GM12872 (cell line): ENCODE results near the gene SCAPER.
A peak's percentile ranks its signal among the peaks of the same experiment; 100 is the strongest.

Experiments
- CTCF ChIP-seq: IDR thresholded peaks from 3 replicates; pipeline ENCODE4 v1.5.1; 2011; ENCODE audit warnings: low read depth, mild to moderate bottlenecking, low read length, moderate library complexity; ENCODE audit not compliant: insufficient read depth

Gene SCAPER

GRCh38 chr15:76753131-76753530, 152.0 kb downstream of the SCAPER start:
- no peak for TF ChIP-seq CTCF

DNA sequence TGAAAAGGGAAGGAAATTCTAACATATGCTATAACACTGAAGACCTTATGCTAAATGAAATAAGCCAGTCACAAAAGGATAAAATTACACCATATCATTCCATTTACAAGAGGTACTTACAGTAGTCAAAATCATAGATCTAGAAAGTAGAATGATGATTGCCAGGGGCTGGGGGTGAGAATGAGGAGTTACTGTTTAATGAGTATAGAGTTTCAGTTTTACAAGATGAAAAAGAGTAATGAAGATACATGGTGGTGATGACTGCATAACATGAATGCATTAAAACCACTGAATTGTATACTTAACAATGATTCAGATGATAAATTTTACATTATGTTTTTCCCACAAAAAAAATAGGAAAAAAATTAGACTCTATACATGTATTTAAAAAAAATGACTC, 152.6 kb downstream of the SCAPER start:
- no peak for TF ChIP-seq CTCF

DNA sequence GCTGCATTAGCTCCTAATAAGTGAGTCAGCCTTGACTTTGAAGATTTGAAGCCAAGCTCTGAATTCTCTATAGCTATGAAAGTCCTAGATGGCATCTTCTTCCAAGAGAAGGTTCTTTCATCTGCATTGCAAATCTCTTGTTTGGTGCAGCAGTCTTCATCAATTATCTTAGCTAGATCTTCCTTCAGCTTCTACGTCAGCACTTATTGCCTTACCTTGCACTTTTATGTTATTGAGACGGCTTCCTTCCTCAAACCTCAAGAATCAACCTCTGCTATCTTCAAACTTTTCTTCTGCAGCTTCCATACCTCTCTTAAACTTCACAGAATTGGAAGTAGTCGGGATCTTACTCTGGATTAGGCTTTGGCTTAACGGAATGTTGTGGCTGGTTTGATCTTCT, 167.6 kb downstream of the SCAPER start:
- no peak for TF ChIP-seq CTCF

DNA sequence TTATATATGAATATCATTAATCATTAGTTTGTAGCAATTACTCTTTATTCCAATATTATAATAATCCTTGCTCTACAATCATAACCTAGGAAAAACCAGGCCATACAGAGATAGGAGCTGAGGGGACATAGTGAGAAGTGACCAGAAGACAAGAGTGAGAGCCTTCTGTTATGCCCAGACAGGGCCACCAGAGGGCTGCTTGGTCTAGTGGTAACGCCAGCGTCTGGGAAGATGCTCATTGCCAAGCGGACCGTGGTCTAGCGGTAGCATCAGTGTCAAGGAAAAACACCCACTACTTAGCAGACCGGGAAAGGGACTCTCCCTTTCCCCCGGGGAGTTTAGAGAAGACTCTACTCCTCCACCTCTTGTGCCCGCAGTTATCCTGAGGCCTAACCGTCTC, 172.8 kb downstream of the SCAPER start:
- TF ChIP-seq CTCF, result 0 out of 3 replicates have a peak, but pooled peaks have one; percentile 6

DNA sequence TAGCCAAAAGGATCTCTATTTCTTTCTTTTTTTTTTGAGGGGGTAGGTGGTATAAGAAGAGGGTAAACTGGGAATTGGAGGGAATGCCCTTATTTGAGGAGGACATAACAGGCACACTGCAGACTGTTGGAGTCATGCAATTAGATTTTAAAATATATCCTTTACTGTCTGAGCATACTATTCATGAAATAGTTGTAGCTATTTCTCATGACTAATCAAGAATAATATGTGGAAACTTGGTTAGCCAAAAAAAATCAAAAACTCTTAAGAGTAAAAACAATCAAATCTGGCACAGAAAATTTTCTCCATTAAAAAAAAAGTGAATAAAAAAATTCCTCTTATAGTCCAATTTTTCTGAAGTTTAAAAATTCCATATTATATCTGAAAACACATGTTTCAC, 174.9 kb downstream of the SCAPER start:
- TF ChIP-seq CTCF, result no peak

DNA sequence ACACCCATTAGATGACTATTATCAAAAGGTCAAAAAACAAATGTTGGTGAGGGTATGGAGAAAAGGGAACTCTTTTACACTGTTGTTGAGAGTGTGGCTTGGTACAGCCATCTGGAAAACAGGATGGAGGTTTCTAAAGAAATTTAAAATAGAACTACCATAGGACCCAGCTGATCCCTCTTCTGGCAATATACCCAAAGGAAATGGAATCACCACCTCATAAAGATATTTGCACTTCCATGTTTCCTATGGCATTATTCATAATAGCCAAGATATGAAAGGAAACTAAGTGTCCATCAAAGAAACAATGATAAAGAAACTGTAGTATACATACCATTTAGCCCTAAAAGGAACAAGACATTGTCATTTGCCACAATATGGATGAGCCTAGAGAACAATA, 186.3 kb downstream of the SCAPER start:
- TF ChIP-seq CTCF, result no peak

GRCh38 chr15:76714950-76715349, 190.2 kb downstream of the SCAPER start:
- TF ChIP-seq CTCF, result no peak

GRCh38 chr15:76711351-76711827, 193.8 kb downstream of the SCAPER start:
- no peak for TF ChIP-seq CTCF
